Osteoblast (primary cell): ENCODE measurements around the gene DDX41. TPM values are rescaled to one million over a fixed set of nuclear protein-coding genes. Genes with fewer than 3 reads are reported as not detected.

ENCODE experiments used
- DNase-seq: peaks from one replicate; pipeline ENCODE4 v3.0.0; 2011; ENCODE audit warnings: low spot score, mixed read lengths; ENCODE audit not compliant: insufficient read length; ENCODE audit errors: missing footprints
- H2AFZ ChIP-seq: 2 replicates; pipeline ENCODE4 v1.6.0; 2011; ENCODE audit warnings: mild to moderate bottlenecking, low read length
- H3K27ac ChIP-seq: 2 replicates; pipeline ENCODE4 v1.5.1; 2011; ENCODE audit warnings: mild to moderate bottlenecking, low read depth, low read length, moderate library complexity
- H3K27me3 ChIP-seq: 2 replicates; pipeline ENCODE4 v1.6.0; 2012; ENCODE audit warnings: mild to moderate bottlenecking, control low read depth, inconsistent platforms, low read length, moderate library complexity; ENCODE audit not compliant: insufficient read depth
- H3K36me3 ChIP-seq: 2 replicates; pipeline ENCODE4 v1.5.1; 2011; ENCODE audit warnings: mild to moderate bottlenecking, low read length, control low read depth, moderate library complexity; ENCODE audit not compliant: insufficient read depth
- H3K4me1 ChIP-seq: 2 replicates; pipeline ENCODE4 v1.5.1; 2011; ENCODE audit warnings: mild to moderate bottlenecking, low read length, control low read depth, moderate library complexity; ENCODE audit not compliant: insufficient read depth
- H3K4me2 ChIP-seq: 2 replicates; pipeline ENCODE4 v1.6.0; 2011; ENCODE audit warnings: mild to moderate bottlenecking, low read length; ENCODE audit not compliant: insufficient read depth
- H3K4me3 ChIP-seq: fragments of 200-600 bp; sonication (generic); 3 replicates; pipeline ENCODE4 v1.5.1; 2012; ENCODE audit warnings: mild to moderate bottlenecking, low read length, inconsistent platforms; ENCODE audit not compliant: insufficient read depth
- H3K79me2 ChIP-seq: 2 replicates; pipeline ENCODE4 v1.6.0; 2012; ENCODE audit warnings: mild to moderate bottlenecking, low read length, control low read depth, inconsistent platforms; ENCODE audit not compliant: insufficient read depth
- H3K9me3 ChIP-seq: 2 replicates; pipeline ENCODE4 v1.5.1; 2011; ENCODE audit warnings: low read depth, low read length, control low read depth
- H4K20me1 ChIP-seq: 2 replicates; pipeline ENCODE4 v1.6.0; 2012; ENCODE audit warnings: mild to moderate bottlenecking, low read length, control low read depth; ENCODE audit not compliant: insufficient read depth
- CTCF ChIP-seq: IDR thresholded peaks from 2 replicates; pipeline ENCODE4 v1.5.1; 2011; ENCODE audit warnings: mild to moderate bottlenecking, low read depth, low read length, moderate library complexity; ENCODE audit errors: extremely low read depth
- total RNA-seq: library from RNA; depleted of rRNA; stranded (reverse); fragments of >200 nt; gene quantifications from 2 replicates; pipeline ENCODE4 v1.2.3, GENCODE V29; 2012

Gene DDX41
- total RNA-seq, 1 donor = 68.4 TPM

GRCh38 chr5:177478711-177479646 is 37.8 kb downstream of the DDX41 start:
- Histone ChIP-seq H3K27ac (peak overlapping the region; percentile 72), H3K36me3 (peaks cover 38% of the 10 kb centered on the region), H3K4me1 (peaks cover 15% of the 10 kb centered on the region), H3K4me2 (no peak overlapping the region), H4K20me1 (peaks cover 18% of the 10 kb centered on the region), H3K27me3 (no peaks in the 10 kb centered on the region), H3K4me3 (no peak overlapping the region), H2AFZ (no peak overlapping the region), H3K79me2 (no peaks in the 10 kb centered on the region), H3K9me3 (no peaks in the 10 kb centered on the region)
- TF ChIP-seq CTCF = no peak
- DNase-seq = peak; percentile 84

- Histone ChIP-seq H3K4me1 (peaks cover 15% of the 10 kb centered on the region), H3K27me3 (no peaks in the 10 kb centered on the region), H3K27ac (peak overlapping the region; percentile 17), H3K4me3 (no peak overlapping the region), H2AFZ (no peak overlapping the region), H3K36me3 (peaks cover 27% of the 10 kb centered on the region), H3K79me2 (no peaks in the 10 kb centered on the region), H4K20me1 (peaks cover 8% of the 10 kb centered on the region), H3K9me3 (no peaks in the 10 kb centered on the region), H3K4me2 (no peak overlapping the region)
- TF ChIP-seq CTCF = no peak
- DNase-seq = peak; percentile 87
Observed at GRCh38 chr5:177477701-177478477, 38.9 kb downstream of the DDX41 start.

- no peak overlapping the region for H2AFZ ChIP-seq
- no peak overlapping the region for H3K4me2 ChIP-seq
- H4K20me1 ChIP-seq = peaks cover 17% of the 10 kb centered on the region
- no peaks in the 10 kb centered on the region for H3K9me3 ChIP-seq
- no peaks in the 10 kb centered on the region for H3K27me3 ChIP-seq
- peak; percentile 90 for DNase-seq
- H3K79me2 ChIP-seq = peaks cover 12% of the 10 kb centered on the region
- H3K36me3 ChIP-seq = peaks cover 15% of the 10 kb centered on the region
- peaks cover 21% of the 10 kb centered on the region for H3K4me1 ChIP-seq
- no peak overlapping the region for H3K4me3 ChIP-seq
- TF ChIP-seq CTCF = no peak
- no peak overlapping the region for H3K27ac ChIP-seq
Observed at GRCh38 chr5:177476531-177477233, 40.1 kb downstream of the DDX41 start.
